Activated CD8-positive, alpha-beta memory T cell treated with anti-CD3 and anti-CD28 coated beads for 1 hour (primary cell): Measurements from ENCODE around the gene MAEA.
"Not testable (repeated sequence)": the region's sequence is repeated elsewhere in the genome, so short reads cannot be mapped to it uniquely, and the experiment has no call there.

Source experiments
- DNase-seq, 2 donors: peaks; one replicate each; pipeline ENCODE4 v3.0.0-alpha.2; 2020; ENCODE audit warnings: low read depth in 1 of 2; ENCODE audit errors: extremely low read depth in 1 of 2

The MAEA gene

GRCh38 chr4:1277667-1278665 lies 11.7 kb upstream of the MAEA start:
- DNase-seq, result no peak

GRCh38 chr4:1279253-1279652 lies 10.4 kb upstream of the MAEA start:
- no peak for DNase-seq

- no peak for DNase-seq
Measured at GRCh38 chr4:1283711-1284110, 6.0 kb upstream of the MAEA start.

GRCh38 chr4:1285151-1285789 lies 4.4 kb upstream of the MAEA start:
- no peak for DNase-seq

GRCh38 chr4:1285790-1286553 lies 3.7 kb upstream of the MAEA start:
- no peak for DNase-seq

GRCh38 chr4:1288786-1289185 lies 905 bp upstream of the MAEA start:
- DNase-seq, result no peak

GRCh38 chr4:1290165-1290977 lies 680 bp downstream of the MAEA start:
- no peak for DNase-seq

GRCh38 chr4:1291091-1291490 lies 1.4 kb downstream of the MAEA start:
- DNase-seq, result no peak

GRCh38 chr4:1291996-1292702 lies 2.5 kb downstream of the MAEA start:
- DNase-seq, result no peak

GRCh38 chr4:1292703-1293011 lies 3.0 kb downstream of the MAEA start:
- not testable (repeated sequence) for DNase-seq

- DNase-seq, result no peak
Measured at GRCh38 chr4:1293531-1293941, 3.8 kb downstream of the MAEA start.

- no peak for DNase-seq
Measured at GRCh38 chr4:1293991-1294390, 4.3 kb downstream of the MAEA start.

GRCh38 chr4:1294424-1294823 lies 4.7 kb downstream of the MAEA start:
- DNase-seq, result no peak

- DNase-seq, result no peak
Measured at GRCh38 chr4:1294891-1295290, 5.2 kb downstream of the MAEA start.

GRCh38 chr4:1295405-1296055 lies 5.8 kb downstream of the MAEA start:
- no peak for DNase-seq

- DNase-seq, result no peak
Measured at GRCh38 chr4:1296324-1297022, 6.8 kb downstream of the MAEA start.

- DNase-seq, result no peak
Measured at GRCh38 chr4:1297023-1297395, 7.3 kb downstream of the MAEA start.

- DNase-seq, result no peak
Measured at GRCh38 chr4:1297456-1298325, 8.0 kb downstream of the MAEA start.
